Loucy (cell line): ENCODE measurements around the gene STK36.

Experiments used
- H2AFZ ChIP-seq: fragments of 200-600 bp; sonication (generic); 2 replicates; pipeline ENCODE4 v1.6.0; 2016; ENCODE audit warnings: antibody characterized with exemption, mild to moderate bottlenecking, low read length, moderate library complexity
- H3F3A ChIP-seq: fragments of 200-600 bp; 2 replicates; pipeline ENCODE4 v1.6.0; 2016; ENCODE audit warnings: antibody characterized with exemption, low read depth, mild to moderate bottlenecking
- H3K27me3 ChIP-seq: fragments of 200-600 bp; sonication (generic); 2 replicates; pipeline ENCODE4 v1.6.1; 2014; ENCODE audit warnings: low read length, mild to moderate bottlenecking; ENCODE audit not compliant: insufficient read depth, poor library complexity, severe bottlenecking
- H3K36me3 ChIP-seq: fragments of 200-600 bp; sonication (generic); 2 replicates; pipeline ENCODE4 v1.6.1; 2016; ENCODE audit warnings: low read length; ENCODE audit not compliant: insufficient read depth
- H3K4me1 ChIP-seq: fragments of 200-600 bp; sonication (generic); 2 replicates; pipeline ENCODE4 v1.5.1; 2014; ENCODE audit warnings: low read length, mild to moderate bottlenecking; ENCODE audit not compliant: insufficient read depth, poor library complexity, severe bottlenecking
- H3K4me2 ChIP-seq: fragments of 200-600 bp; sonication (generic); 2 replicates; pipeline ENCODE4 v1.6.0; 2014; ENCODE audit warnings: antibody characterized with exemption, low read length, low read depth, mild to moderate bottlenecking; ENCODE audit not compliant: poor library complexity, severe bottlenecking
- H3K4me3 ChIP-seq: fragments of 200-600 bp; sonication (generic); 2 replicates; pipeline ENCODE4 v1.5.1; 2014; ENCODE audit warnings: low read length, mild to moderate bottlenecking, mixed read lengths; ENCODE audit not compliant: poor library complexity, severe bottlenecking
- H3K79me2 ChIP-seq: fragments of 200-600 bp; sonication (generic); 2 replicates; pipeline ENCODE4 v1.6.1; 2014; ENCODE audit warnings: low read length; ENCODE audit not compliant: insufficient read depth
- H3K9ac ChIP-seq: fragments of 200-600 bp; sonication (generic); 2 replicates; pipeline ENCODE4 v1.6.0; 2014; ENCODE audit warnings: mild to moderate bottlenecking, low read depth, low read length, moderate library complexity; ENCODE audit not compliant: poor library complexity, severe bottlenecking
- H3K9me2 ChIP-seq: fragments of 200-600 bp; sonication (generic); replicated peaks from 2 replicates; pipeline ENCODE4 v1.6.1; 2016; ENCODE audit warnings: low read depth, low read length, mixed read lengths
- H3K9me3 ChIP-seq: fragments of 200-600 bp; sonication (generic); 2 replicates; pipeline ENCODE4 v1.6.1; 2014; ENCODE audit warnings: mild to moderate bottlenecking, antibody characterized with exemption, low read length, low read depth; ENCODE audit not compliant: insufficient read depth
- H4K20me1 ChIP-seq: fragments of 200-600 bp; sonication (generic); 2 replicates; pipeline ENCODE4 v1.6.0; 2014; ENCODE audit warnings: antibody characterized with exemption, low read length, mild to moderate bottlenecking; ENCODE audit not compliant: insufficient read depth, poor library complexity, severe bottlenecking
- CTCF ChIP-seq: fragments of 200-600 bp; sonication (generic); conservative IDR thresholded peaks from 2 replicates; pipeline ENCODE4 v1.5.1; 2014; ENCODE audit warnings: mild to moderate bottlenecking, antibody characterized with exemption, low read length
- EZH2phosphoT487 ChIP-seq: fragments of 200-600 bp; IDR thresholded peaks from 2 replicates; pipeline ENCODE4 v1.6.1; 2018; ENCODE audit warnings: antibody characterized with exemption, mild to moderate bottlenecking, moderate library complexity, borderline replicate concordance

STK36 gene

GRCh38 chr2:218745559-218746469, 73.9 kb downstream of the STK36 start:
- Histone ChIP-seq H3K27me3 (no peaks in the 10 kb centered on the region), H3K79me2 (no peaks in the 10 kb centered on the region), H3K4me1 (no peaks in the 10 kb centered on the region), H3K9me2 (no peaks in the 10 kb centered on the region), H4K20me1 (no peaks in the 10 kb centered on the region), H3K4me2 (no peak overlapping the region), H3K4me3 (no peak overlapping the region), H3F3A (no peaks in the 10 kb centered on the region), H3K9me3 (no peaks in the 10 kb centered on the region), H3K9ac (no peak overlapping the region), H3K36me3 (peaks cover 81% of the 10 kb centered on the region), H2AFZ (no peak overlapping the region)
- no peak for TF ChIP-seq CTCF
- no peak for TF ChIP-seq EZH2phosphoT487

- Histone ChIP-seq H3K27me3 (no peaks in the 10 kb centered on the region), H3K4me1 (no peaks in the 10 kb centered on the region), H3K9me3 (no peaks in the 10 kb centered on the region), H3K4me2 (no peak overlapping the region), H3K4me3 (no peak overlapping the region), H4K20me1 (no peaks in the 10 kb centered on the region), H3K79me2 (no peaks in the 10 kb centered on the region), H3K36me3 (peaks cover 80% of the 10 kb centered on the region), H3F3A (no peaks in the 10 kb centered on the region), H3K9me2 (no peaks in the 10 kb centered on the region), H3K9ac (no peak overlapping the region), H2AFZ (no peak overlapping the region)
- no peak for TF ChIP-seq EZH2phosphoT487
- no peak for TF ChIP-seq CTCF
These were observed 74.5 kb downstream of the STK36 start for GRCh38 chr2:218746470-218746795.

GRCh38 chr2:218746960-218747359, 75.1 kb downstream of the STK36 start:
- H3K79me2 ChIP-seq = no peaks in the 10 kb centered on the region
- no peaks in the 10 kb centered on the region for H3K9me2 ChIP-seq
- H3K9ac ChIP-seq = no peak overlapping the region
- H3K4me3 ChIP-seq = no peak overlapping the region
- no peak overlapping the region for H3K4me2 ChIP-seq
- no peak for TF ChIP-seq CTCF
- TF ChIP-seq EZH2phosphoT487 = no peak
- H3K9me3 ChIP-seq = no peaks in the 10 kb centered on the region
- H3K36me3 ChIP-seq = peaks cover 81% of the 10 kb centered on the region
- H3K27me3 ChIP-seq = no peaks in the 10 kb centered on the region
- no peaks in the 10 kb centered on the region for H3F3A ChIP-seq
- no peaks in the 10 kb centered on the region for H3K4me1 ChIP-seq
- H4K20me1 ChIP-seq = no peaks in the 10 kb centered on the region
- H2AFZ ChIP-seq = no peak overlapping the region
